Measurements from ENCODE around the gene HLA-DOB.
"Not testable (repeated sequence)": the region's sequence is repeated elsewhere in the genome, so short reads cannot be mapped to it uniquely, and the experiment has no call there.

HLA-DOB gene

DNA sequence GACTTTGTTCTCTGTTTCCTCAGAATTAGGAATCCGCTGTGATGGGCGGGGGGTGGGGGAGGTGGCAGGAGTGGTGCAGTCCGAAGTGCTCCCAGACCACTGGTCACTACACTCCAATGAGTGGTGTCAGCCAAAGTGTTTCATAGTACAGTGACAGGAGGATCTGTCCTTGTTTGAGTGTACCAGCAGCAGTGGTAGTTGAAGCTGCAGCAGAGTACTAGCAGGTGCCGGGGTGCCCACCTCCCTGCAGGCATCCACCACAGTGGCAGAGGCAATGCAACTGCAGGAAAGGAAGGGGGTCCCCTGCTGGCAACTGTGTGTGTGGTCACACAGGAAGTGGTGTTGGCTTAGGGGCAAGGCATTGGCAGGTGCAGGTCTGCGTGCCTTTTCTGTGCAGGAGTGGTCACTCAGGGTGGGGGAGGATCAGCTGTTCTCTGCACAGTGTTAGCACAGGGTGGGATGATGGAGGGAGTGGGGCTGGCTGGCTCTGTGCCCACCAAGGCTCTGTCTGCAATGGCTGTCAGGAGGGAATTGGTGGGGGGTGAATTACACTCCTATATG, 9.7 kb downstream of the HLA-DOB start:
- DNase-seq: no peak

GRCh38 chr6:32805404-32805803, 11.4 kb downstream of the HLA-DOB start:
- not testable (repeated sequence) for DNase-seq

DNA sequence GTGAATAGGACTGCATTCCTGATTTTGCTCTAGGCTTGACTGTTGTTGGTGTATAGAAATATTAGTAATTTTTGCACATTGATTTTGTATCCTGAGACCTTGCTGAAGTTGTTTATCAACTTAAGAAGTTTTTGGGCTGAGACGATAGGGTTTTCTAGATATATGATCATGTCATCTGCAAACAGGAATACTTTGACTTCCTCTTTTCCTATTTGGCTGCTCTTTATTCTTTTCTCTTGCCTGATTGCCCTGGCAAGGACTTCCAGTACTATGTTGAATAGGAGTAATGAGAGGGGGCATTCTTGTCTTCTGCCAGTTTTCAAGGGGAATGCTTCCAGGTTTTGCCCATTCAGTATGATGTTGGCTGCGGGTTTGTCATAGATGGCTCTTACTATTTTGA, 13.4 kb downstream of the HLA-DOB start:
- DNase-seq: no peak

- no peak for DNase-seq
These were observed 17.1 kb downstream of the HLA-DOB start for GRCh38 chr6:32799740-32800139.

DNA sequence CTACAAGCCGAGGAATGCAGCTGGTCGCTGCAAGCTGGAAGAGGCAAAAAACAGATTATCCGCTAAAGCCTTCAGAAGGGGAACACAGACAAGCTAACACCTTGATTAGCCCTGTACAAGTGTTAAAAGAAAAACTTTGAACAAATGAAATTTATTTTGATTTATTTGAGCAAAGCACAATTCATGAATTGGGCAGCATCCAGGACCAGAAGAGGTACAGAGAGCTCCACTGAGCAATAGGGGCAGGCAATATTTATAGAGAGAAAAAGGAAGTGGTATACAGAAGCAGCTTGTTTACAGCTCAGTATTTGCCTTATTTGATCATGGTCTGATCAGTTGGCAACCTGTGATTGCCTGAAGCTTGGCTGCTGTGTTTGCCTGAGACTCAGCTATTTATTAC, 17.6 kb downstream of the HLA-DOB start:
- no peak for DNase-seq

DNA sequence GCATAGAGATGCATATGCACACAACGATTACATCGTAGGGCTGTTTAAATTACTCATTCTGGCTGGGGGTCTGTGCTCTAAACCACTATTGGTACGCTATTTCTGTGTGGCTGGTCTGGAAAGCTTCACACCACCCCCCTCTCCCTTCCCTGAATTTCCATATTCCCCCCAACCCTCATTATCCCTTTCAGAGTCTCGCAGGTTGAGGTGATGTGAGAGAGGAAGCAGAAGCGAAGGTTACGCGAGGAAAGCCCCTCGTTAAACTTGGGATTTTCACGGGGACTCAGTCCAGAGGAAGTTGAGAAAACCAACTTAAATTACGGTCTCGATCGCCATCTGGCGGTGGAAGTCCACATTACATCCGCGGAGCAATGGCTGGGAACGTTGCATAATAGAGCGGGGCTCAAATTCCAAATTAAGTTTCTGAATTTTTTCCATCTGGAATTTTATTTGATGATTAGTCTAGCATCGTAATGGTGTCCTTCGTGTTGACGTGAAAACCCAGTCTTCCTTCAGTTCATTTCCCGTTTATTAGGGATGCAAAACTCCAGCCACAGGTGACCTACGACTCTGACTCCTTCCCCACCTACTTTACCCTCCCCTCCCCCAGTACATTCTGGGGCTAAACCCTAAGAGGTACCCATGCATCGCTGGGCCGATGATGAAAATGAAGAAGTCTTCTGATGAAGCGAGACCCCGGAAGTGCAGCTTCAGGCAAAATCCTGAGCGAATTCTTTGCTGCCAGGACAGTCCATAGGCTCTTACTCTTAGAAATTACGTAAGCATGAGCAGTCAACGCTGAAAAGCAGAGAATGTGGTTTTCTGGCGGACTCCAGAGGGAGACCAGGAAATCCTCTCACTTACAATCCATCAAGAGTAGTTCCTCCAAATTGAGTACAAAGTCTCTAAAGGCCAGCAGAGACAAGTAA, 19.7 kb downstream of the HLA-DOB start:
- DNase-seq: peak; percentile 75

- no peak for DNase-seq
These were observed 22.3 kb downstream of the HLA-DOB start for GRCh38 chr6:32794510-32794909.

GRCh38 chr6:32792901-32793435, 23.8 kb downstream of the HLA-DOB start:
- DNase-seq: no peak

DNA sequence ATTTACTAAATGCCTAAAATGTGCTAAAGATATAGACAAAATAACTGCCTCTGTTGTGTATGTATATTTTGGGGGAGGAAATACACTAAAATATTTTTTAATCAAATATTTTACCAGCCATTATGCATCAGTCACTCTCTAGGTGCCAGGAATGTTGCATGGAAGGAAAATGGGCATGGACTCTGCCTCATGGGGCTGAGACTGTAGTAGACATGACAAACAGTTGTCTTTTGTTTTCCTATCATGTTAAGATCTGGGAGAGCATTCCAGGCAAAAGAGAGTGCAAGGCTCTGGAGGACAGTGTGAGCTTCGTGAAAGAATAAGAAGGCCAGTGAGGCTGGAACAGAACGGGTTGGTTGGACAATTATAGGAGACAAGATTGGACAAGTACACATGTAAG, 26.5 kb downstream of the HLA-DOB start:
- DNase-seq: no peak

DNA sequence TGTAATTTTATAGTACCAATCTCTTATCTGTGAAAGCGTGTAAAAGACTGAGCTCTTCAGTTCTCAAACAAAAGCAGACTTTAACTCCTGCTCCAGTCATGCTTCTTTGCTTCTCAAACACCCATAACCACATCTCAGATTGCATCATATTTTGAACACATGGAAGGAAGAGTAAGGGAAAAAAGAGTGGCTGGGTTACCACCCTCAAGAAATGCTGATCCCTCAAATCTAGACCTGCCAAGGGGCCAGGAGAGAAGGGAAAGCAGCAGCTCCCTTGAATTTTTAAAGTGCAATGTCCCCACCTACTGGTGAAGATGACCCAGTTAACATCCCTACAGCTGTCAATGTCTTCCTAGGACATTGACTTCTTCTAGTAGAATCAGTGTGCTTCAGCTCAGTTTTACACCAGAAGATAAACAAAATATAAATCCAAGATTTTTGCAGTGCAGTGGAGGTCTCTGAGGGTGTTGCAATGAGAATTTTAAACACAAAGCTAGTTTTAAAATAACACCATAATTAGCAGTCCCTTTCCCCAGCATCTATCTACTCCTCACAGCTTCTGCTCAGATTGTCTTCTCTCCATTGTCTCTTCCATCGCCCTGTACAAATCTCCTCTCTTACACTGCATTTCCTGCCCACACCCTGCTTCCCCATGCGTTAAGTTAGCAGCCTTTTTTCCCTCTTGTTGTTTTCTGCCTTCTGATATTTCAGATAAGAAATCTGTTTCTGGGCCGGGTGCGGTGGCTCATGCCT, 30.8 kb downstream of the HLA-DOB start:
- no peak for DNase-seq

DNA sequence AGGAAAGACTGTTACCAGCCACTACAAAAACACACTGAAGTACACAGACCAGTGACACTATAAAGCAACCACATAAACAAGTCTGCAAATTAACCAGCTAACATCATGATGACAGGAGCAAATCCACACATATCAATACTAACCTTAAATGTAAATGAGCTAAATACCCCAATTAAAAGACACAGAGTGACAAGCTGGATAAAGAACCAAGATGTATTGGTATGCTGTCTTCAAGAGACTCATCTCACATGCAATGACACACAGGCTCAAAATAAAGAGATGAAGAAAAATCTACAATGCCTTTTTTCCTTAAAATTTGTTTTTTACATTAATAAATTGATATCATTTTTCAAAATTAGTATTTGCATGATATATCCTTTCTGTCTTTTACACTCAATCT, 33.9 kb downstream of the HLA-DOB start:
- DNase-seq: not testable (repeated sequence)

DNA sequence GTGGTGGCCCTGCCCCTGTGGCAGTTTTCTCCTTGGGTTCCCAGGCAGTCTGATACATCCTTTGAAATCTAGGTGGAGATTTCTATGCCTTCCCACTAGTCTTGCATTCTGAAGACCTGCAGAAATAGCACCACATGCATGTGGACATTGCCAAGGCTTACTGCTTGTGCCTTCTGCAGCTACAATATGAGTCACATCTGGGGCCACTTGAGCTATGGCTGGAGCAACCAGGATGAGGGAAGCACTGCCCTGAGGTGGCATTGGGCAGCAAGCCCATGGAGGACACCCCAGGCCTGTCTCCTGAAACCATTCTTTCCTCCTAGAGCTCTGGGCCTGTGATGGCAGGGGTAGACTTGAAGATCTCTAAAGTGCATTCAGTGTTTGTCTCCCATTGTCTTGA, 37.8 kb downstream of the HLA-DOB start:
- DNase-seq: no peak

- DNase-seq: no peak
These were observed 41.7 kb downstream of the HLA-DOB start for GRCh38 chr6:32775071-32775470.

DNA sequence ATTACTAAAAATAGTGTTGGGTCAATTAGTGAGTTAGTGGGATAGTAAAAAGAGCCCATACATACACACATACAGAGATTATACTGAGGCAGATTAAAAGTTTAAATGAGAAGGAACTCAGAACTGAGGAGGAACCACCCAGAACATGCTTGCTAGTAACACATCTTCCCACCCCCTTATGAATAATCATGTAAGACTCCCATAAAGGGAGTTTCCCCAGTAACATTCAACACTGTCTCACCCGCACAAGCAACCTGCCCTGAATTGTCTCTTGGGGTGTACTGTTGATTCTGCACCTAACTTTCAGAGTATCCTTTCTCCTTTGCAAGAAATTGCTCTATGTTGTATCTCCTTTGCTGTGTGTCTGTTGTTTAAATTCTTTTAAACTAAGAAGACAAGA, 42.4 kb downstream of the HLA-DOB start:
- no peak for DNase-seq

GRCh38 chr6:32772656-32773055, 44.1 kb downstream of the HLA-DOB start:
- DNase-seq: no peak

DNA sequence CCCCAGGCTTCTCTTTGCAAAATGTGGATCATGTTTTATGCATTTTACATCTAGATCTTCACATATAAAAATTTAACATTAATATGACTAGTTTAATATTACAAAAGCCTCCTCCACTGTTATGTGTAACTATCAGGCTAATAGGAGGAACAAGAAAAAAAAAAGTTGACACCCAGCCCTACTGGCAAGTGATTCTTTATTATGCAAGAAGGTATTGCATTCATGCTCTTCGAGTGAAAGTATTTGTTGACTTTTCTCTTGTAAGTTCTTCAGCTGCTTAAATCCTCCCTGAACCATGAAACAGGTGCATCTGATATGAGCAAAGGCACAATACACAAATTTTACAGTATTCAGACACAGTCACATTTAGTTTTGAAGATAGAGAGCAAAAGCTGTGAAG, 52.8 kb downstream of the HLA-DOB start:
- no peak for DNase-seq

- DNase-seq: no peak
These were observed 53.4 kb downstream of the HLA-DOB start, which contains the start of gene HLA-DQB2 for GRCh38 chr6:32763421-32763820. Gene HLA-DQB2 (minus strand): TSS chr6:32763532. CDS start chr6:32763470, 62 bp downstream.

All from activated T-cell treated with anti-CD3 and anti-CD28 coated beads for 4 hours (primary cell).